B cell (primary cell): ENCODE results near the gene ABCA2. TPM values are rescaled to one million over a fixed set of nuclear protein-coding genes. Genes with fewer than 3 reads are reported as not detected.

Experiments used
- ATAC-seq: fragments of 200-7000 bp; cut with Tn5 transposase; one replicate; pipeline ENCODE4 v1.10.0; 2021; ENCODE audit warnings: low read depth, mild to moderate bottlenecking, moderate number of reproducible peaks, moderate library complexity
- CTCF ChIA-PET: fragments of 350-600 bp; sonication (Branson Sonifier 250); formaldehyde crosslinking; loops from one replicate; lab custom pipeline; 2021; ENCODE audit warnings: antibody characterized with exemption, inconsistent platforms; lab: Charles Lee
- POLR2A ChIA-PET: fragments of 350-600 bp; sonication (Branson Sonifier 250); formaldehyde crosslinking; loops from one replicate; lab custom pipeline; 2021; ENCODE audit warnings: antibody characterized with exemption; lab: Charles Lee
- DNase-seq: peaks from one replicate; pipeline ENCODE4 v3.0.0; 2013
- H2AFZ ChIP-seq: 2 replicates; pipeline ENCODE4 v1.6.1; 2012; ENCODE audit warnings: mild to moderate bottlenecking, low read depth, low read length; ENCODE audit not compliant: insufficient read depth, poor library complexity, severe bottlenecking
- H3K27ac ChIP-seq, 2 donors: 1 replicate in 1 of 2; 2 replicates in 1 of 2; pipeline ENCODE4 v1.5.1; 2012 to 2013; ENCODE audit warnings: low read length in 2 of 2, mild to moderate bottlenecking in 2 of 2, moderate library complexity in 1 of 2
- H3K27me3 ChIP-seq, 4 experiments: fragments of 200-600 bp in 1 of 4; sonication (generic) in 1 of 4; replicated peaks in 1 of 4; 1 replicate in 2 of 4; 2 replicates in 2 of 4; pipeline versions ENCODE4 v1.6.1 to v1.7.0; 2013 to 2016; ENCODE audit warnings: low read length in 3 of 4, mild to moderate bottlenecking in 2 of 4, mixed read lengths in 1 of 4, moderate library complexity in 1 of 4; ENCODE audit not compliant: insufficient read depth in 4 of 4, control insufficient read depth in 3 of 4; ENCODE audit errors: control extremely low read depth in 1 of 4
- H3K36me3 ChIP-seq, 2 experiments: replicated peaks in 1 of 2; 1 replicate in 1 of 2; 2 replicates in 1 of 2; pipeline versions ENCODE4 v1.6.1 to v1.7.1; 2013; ENCODE audit warnings: low read length in 1 of 2; ENCODE audit not compliant: insufficient read depth in 2 of 2, control insufficient read depth in 1 of 2; ENCODE audit errors: control extremely low read depth in 1 of 2, extremely low read depth in 1 of 2
- H3K4me1 ChIP-seq, 2 donors: fragments of 200-600 bp in 1 of 2; sonication (generic) in 1 of 2; 1 replicate in 1 of 2; 2 replicates in 1 of 2; pipeline versions ENCODE4 v1.5.1 to v1.6.1; 2013 to 2017; ENCODE audit warnings: low read length in 2 of 2; ENCODE audit not compliant: control insufficient read depth in 2 of 2, insufficient read depth in 2 of 2
- H3K4me2 ChIP-seq: replicated peaks from 2 replicates; pipeline ENCODE3; 2012; ENCODE audit warnings: mild to moderate bottlenecking, low read depth, low read length; ENCODE audit not compliant: poor library complexity, severe bottlenecking
- H3K4me3 ChIP-seq, 5 experiments: fragments of 200-600 bp in 1 of 5; sonication (generic) in 1 of 5; 1 replicate in 3 of 5; 2 replicates in 2 of 5; pipeline versions ENCODE4 v1.5.1 to v1.7.0; 2011 to 2016; ENCODE audit warnings: low read length in 4 of 5, mild to moderate bottlenecking in 4 of 5, low read depth in 2 of 5, control low read depth in 1 of 5, moderate library complexity in 1 of 5; ENCODE audit not compliant: insufficient read depth in 1 of 5; ENCODE audit errors: control extremely low read depth in 1 of 5, extremely low read depth in 1 of 5
- H3K79me2 ChIP-seq: fragments of 200-600 bp; sonication (generic); one replicate; pipeline ENCODE4 v1.6.0; 2016; ENCODE audit warnings: low read length; ENCODE audit not compliant: control insufficient read depth, insufficient read depth
- H3K9ac ChIP-seq: fragments of 200-600 bp; sonication (generic); 2 replicates; pipeline ENCODE4 v1.6.1; 2017; ENCODE audit warnings: mild to moderate bottlenecking, low read length, moderate library complexity
- H3K9me3 ChIP-seq, 3 donors: one replicate each; pipeline versions ENCODE4 v1.6.1 to v1.7.1; 2013; ENCODE audit warnings: low read length in 2 of 3; ENCODE audit not compliant: control insufficient read depth in 2 of 3, insufficient read depth in 1 of 3; ENCODE audit errors: control extremely low read depth in 1 of 3
- H4K20me1 ChIP-seq: 2 replicates; pipeline ENCODE4 v1.6.0; 2012; ENCODE audit warnings: mild to moderate bottlenecking, low read length; ENCODE audit not compliant: insufficient read depth, control insufficient read depth, poor library complexity, severe bottlenecking
- H3K27ac Mint-ChIP-seq: one replicate; pipeline ENCODE4 v1.8.0; 2021; ENCODE audit warnings: mixed read lengths
- H3K27me3 Mint-ChIP-seq: one replicate; pipeline ENCODE4 v1.8.0; 2021; ENCODE audit warnings: mixed read lengths
- H3K4me1 Mint-ChIP-seq: one replicate; pipeline ENCODE4 v1.8.0; 2021; ENCODE audit warnings: mixed read lengths
- H3K4me3 Mint-ChIP-seq: one replicate; pipeline ENCODE4 v1.8.0; 2021; ENCODE audit warnings: mixed read lengths
- H3K9me3 Mint-ChIP-seq: one replicate; pipeline ENCODE4 v1.8.0; 2022; ENCODE audit warnings: mixed read lengths; ENCODE audit not compliant: insufficient read depth
- EZH2 ChIP-seq: IDR thresholded peaks from 2 replicates; pipeline ENCODE4 v1.6.1; 2012; ENCODE audit warnings: borderline replicate concordance, low read depth, mild to moderate bottlenecking, moderate library complexity, low read length; ENCODE audit not compliant: insufficient read depth, poor library complexity, severe bottlenecking
- WGBS: methylation state at CpG from one replicate; pipeline ENCODE4 v1.1.5; 2013; ENCODE audit warnings: missing lambda C conversion rate; ENCODE audit not compliant: insufficient coverage; 5-methylcytosine and 5-hydroxymethylcytosine counted together
- intact Hi-C: fragments of 100-400 bp; cut with micrococcal nuclease; formaldehyde crosslinking; loops from one replicate; pipeline ENCODE4 v1.10.0; 2022
- polyA plus RNA-seq: library from polyadenylated mRNA; depleted of rRNA; stranded (reverse); fragments of >200 nt; gene quantifications from 2 replicates; pipeline ENCODE4 v1.2.3, GENCODE V29; 2012
- total RNA-seq, 2 donors: library from RNA; stranded (reverse); fragments of 120-200 nt in 1 of 2; gene quantifications; 1 replicate in 1 of 2; 2 replicates in 1 of 2; pipeline versions ENCODE4 v1.2.3 to v1.2.4, GENCODE V29; 2013 to 2022
- TF ChIP-seq, protein P1 (sequence below): fragments of 200-600 bp; IDR thresholded peaks from one replicate; pipeline ENCODE4 v1.8.0; 2022; ENCODE audit warnings: antibody characterized with exemption, mild to moderate bottlenecking

The ABCA2 gene
- total and polyA plus RNA-seq, 2 donors (not counting 1 experiment from before 2014, with no cell fraction given): 30.7 to 61.1 TPM

GRCh38 chr9:137064027-137064879 lies 36.2 kb upstream of the ABCA2 start:
- peak; percentile 32 for ATAC-seq
- Histone ChIP-seq H3K36me3 (no peaks in the 10 kb centered on the region), H3K27ac (no peak overlapping the region), H3K9me3 (peaks cover 0 to 3% (median 0%) of the 10 kb centered on the region in 3 donors), H2AFZ (no peak overlapping the region), H3K79me2 (no peaks in the 10 kb centered on the region), H3K27me3 (peaks cover 0 to 11% (median under 1%) of the 10 kb centered on the region in 4 experiments), H3K4me1 (peaks cover 5 to 19% of the 10 kb centered on the region in 2 donors), H3K4me2 (no peak overlapping the region), H3K9ac (no peak overlapping the region), H4K20me1 (peaks cover 8% of the 10 kb centered on the region), H3K4me3 (no peak overlapping the region)
- no peaks in the 10 kb centered on the region for H3K9me3 Mint-ChIP-seq
- intact Hi-C loops: no loop called here
- ChIA-PET POLR2A (no interaction called here), CTCF (interaction anchor here (0.7 to 6.2 kb wide), 20 partner anchors 12 to 303 kb away, joined by 3 to 61 read pairs (median 3); partner anchors contain the start of genes NPDC1, RNF224, TUBB4B and UAP1L1)
- H3K4me3 Mint-ChIP-seq: no peak overlapping the region
- 59% methylated on average over 54 of the region's 55 CpGs for WGBS
- peaks cover 8% of the 10 kb centered on the region for H3K4me1 Mint-ChIP-seq
- H3K27me3 Mint-ChIP-seq: peaks cover 6% of the 10 kb centered on the region
- peak; percentile 70 for DNase-seq
- TF ChIP-seq, protein P1, sequence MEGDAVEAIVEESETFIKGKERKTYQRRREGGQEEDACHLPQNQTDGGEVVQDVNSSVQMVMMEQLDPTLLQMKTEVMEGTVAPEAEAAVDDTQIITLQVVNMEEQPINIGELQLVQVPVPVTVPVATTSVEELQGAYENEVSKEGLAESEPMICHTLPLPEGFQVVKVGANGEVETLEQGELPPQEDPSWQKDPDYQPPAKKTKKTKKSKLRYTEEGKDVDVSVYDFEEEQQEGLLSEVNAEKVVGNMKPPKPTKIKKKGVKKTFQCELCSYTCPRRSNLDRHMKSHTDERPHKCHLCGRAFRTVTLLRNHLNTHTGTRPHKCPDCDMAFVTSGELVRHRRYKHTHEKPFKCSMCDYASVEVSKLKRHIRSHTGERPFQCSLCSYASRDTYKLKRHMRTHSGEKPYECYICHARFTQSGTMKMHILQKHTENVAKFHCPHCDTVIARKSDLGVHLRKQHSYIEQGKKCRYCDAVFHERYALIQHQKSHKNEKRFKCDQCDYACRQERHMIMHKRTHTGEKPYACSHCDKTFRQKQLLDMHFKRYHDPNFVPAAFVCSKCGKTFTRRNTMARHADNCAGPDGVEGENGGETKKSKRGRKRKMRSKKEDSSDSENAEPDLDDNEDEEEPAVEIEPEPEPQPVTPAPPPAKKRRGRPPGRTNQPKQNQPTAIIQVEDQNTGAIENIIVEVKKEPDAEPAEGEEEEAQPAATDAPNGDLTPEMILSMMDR: peak; percentile 86
- no peak for TF ChIP-seq EZH2
- H3K27ac Mint-ChIP-seq: peak overlapping the region; percentile 46
